Activated CD8-positive, alpha-beta memory T cell treated with anti-CD3 and anti-CD28 coated beads, Interleukin-2, amount 50 U/mL, for 4 hours (primary cell): ENCODE measurements around the gene BMAL2.

ENCODE experiments used
- DNase-seq: peaks from one replicate; pipeline ENCODE4 v3.0.0-alpha.2; 2020

Gene BMAL2

DNA sequence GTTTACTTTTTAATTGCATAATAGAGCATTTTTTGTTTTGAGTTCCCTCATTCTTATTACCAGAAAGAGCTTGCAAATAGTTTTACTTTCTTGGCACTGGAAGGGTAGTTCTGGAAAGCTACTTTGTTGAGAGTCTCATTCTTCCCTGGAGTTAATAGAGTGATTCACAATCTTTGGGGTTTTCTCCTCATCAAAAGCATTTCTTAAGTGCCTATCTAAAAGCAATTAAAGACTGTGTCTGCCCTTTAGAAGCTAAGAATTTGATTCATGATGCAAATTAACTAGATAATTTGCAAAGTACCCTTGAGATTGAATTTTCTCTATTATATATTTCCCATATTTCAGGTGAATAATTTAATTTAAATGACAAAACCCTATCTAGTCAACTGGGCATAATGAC lies 8.1 kb upstream of the BMAL2 start:
- DNase-seq = no peak

DNA sequence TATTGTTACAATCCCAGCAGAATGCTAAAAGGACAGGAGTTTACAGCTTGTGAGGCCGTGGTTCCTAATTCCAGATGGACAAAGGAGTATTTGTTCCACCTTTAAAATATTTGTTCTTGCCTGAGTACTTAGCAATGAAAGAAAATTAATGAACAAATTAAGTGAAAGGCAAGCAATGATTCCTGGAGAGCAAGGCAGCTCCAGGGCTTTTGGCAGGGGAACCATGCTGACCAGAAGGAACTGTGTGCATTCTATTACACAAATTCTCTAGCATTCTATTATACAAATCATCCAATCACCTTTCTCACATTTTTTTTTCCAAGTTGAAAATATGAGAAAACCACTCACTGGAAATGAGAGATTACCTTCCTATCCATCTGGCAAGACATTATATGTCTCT lies 1.8 kb upstream of the BMAL2 start:
- no peak for DNase-seq

DNA sequence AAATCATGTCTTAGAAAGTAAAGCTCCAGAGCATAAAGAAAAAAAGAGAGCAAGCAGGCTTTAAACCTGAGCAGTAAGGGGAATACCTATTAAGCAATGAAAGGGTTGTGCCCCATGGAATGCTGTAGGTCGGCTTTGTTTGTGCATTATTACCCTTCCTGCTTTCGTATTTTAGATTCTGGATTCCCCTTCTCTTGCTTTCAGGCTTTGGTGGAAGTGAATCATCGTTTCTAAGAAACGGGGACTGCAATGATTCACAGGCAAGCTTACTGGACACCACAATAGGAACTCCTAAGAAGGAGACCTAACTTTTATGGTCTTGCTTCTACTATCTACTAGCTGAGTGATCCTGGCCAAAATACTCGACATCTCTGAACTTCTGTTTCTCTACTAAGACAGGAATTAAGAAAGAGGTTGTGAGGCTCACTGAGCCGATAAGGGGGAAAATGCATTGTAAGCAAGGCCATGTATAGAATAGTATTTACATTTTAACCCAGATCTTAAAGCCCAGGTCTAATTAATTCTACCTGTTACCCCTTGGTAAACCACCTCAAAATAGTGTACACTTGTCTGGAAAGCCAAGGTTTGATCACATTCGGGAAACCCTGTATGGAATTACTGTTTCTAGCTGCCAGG lies 1.2 kb upstream of the BMAL2 start:
- DNase-seq = no peak

DNA sequence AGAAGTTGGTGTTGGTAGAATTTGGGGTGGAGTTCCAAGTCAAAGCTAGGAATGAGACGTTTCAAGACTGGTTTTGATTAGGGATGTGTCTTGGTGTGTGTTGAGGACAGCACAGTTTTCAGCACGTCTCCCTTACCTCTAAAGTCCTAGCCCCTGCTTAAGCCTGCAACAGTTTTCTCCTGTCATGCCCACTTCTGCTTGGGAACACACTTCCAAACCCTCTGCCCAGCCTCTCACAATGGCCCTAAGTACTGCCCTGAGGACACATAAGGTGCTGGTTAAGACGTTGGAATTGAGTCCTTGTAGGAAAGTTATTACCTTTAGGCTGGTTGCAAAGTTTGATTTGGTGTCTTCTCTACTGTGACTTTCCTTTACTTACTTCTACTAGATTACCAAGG lies 710 bp upstream of the BMAL2 start:
- DNase-seq = no peak

DNA sequence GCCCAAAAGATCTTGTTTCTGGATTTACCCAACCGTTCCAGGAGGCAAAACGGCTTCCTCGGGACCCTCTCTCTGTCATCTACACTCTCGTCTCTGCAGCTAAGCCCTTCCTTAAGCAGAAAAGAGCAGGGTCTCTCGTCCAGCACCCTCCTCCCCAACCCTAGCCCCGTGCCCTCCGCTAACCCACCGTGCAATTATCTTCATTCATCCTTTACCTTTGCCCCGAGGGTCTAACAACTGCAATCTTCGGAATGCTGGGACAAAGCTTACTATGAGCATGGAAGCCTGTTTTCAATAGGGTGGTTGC lies 276 bp upstream of the BMAL2 start:
- DNase-seq = no peak

DNA sequence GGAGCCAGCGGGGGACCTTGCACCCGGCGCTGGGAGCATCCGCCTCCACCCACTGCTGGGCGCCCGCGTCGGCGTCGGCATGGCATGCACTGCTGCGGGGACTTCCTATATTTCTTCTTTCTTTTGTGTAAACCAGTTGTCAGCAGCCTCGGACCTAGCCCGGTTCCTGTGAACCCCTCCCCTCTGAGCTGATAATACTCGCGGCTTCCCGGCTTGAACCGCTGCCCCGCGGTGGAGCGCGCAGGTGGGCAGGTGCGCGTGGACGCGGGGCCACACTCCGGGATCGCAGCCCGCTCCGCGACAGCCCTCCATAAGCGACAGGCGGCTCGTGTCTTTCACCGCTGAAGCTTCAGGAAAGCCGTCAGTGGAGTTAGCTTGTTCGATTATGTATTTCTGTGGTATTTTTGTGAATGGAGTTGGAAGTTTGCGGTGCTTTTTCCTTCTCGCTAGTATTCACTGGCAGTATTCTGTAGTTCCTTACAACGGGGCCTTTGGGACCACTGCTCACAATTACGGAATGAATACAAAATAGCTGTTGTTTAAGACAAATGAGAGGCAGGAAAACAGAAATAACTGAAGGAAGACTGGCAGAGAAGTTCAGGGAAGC lies 870 bp downstream of the BMAL2 start:
- DNase-seq = peak; percentile 26

DNA sequence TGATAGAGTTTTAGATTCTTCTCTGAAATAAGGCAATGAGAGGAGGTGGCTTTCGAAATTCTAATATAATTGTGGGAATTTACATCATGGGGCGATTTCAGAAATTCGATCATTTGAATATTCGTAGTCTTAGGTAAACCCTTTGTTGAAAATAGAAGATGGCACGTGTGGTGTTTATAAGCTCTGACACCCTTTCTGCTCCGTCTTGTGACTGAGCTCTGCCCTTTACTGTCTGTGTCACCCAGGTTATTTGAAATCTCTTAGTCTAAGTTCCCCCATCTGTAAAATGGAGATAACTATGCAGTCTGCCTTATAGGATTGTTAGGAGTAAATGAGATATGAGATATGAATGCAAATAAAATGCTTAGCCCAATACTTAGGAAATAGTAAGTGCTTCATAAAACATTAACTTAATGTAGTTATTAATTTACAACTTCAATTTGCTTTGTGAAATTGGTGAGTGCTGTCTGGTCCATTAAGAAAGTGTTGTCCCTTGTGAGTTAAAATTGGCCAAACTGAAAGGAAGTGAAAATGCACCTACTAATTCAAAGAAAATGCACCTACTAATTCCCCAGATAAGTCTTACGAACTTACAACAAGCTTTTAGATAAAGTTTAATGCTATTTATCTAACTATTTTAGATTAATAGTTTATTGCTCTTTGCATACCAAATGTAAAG lies 1.5 kb downstream of the BMAL2 start:
- DNase-seq = no peak

DNA sequence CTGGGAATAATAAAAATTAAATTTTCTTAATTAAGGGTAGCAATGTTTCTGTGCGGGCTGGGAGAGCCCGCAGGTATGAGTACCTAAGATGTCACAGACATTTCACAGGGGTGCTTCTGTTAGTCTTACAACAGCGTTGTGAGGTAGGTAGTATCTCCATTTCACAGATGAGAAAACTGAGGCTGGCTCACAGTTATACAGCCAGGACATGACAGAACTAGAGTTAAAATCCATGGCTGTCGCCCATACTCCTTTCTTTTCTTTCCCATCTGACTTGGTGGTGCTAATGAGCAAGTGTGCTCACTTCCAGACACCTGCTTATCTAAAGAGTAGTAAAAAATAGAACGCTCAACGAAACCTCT lies 2.1 kb downstream of the BMAL2 start:
- no peak for DNase-seq

DNA sequence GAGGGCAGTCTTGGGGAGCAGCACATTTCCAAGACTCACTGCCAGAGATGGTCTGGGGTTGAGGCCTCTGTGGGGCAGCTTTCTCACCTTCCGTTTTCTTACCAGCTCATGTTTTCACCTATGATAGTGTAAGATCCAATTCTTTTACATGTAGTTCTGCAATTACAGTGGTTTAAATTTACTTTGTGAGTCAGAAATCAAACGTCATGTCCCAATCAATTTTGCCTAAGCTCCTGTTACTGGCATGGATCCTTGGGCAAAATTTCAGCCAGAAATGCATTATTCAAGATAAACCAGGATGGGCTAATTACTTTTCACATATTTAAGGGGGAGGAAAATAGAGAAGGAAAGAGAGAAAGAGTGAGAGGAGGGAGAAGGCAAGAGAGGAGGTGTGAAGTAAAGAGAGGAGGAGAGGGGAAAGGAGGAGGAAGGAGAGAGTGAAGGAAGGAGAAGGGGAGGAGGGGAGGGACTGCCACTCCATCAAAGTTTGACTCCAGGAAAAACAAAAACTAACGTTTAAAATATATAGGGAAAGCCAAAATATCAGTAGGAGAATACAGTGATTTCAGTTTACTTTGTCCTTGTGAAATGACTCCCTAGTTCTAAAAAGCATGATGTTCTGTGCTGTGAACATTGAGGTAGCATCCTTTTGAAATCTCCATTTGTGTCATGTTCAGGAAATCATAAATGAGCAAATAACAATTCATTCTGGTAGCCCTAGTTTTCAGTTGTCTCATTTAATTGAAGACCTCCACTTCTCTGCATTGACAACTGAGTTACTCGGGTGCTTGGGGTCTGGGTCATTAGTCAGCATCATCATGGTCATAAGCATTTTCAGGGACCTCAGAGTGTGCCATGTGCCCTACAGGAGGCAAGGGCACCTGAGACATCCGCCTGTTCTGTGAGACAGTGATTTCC lies 3.0 kb downstream of the BMAL2 start:
- no peak for DNase-seq

DNA sequence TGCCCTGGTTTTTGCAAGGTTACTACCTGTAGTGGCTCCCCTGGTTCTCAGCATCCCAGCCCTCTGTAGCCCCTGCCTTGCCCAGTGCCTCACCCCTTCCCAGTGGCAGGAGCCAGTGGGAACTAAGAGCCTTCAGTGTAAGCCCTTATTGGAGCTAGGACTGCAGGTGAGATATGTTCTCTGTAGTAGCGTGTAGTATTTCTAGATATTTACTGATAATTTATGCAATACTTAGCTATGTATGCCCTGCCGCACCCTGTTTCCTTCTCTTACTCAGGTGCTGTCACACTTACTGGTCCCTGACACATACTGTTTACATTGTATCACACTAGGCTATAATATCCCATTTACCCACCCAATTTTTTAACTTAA lies 3.6 kb downstream of the BMAL2 start:
- DNase-seq = no peak

DNA sequence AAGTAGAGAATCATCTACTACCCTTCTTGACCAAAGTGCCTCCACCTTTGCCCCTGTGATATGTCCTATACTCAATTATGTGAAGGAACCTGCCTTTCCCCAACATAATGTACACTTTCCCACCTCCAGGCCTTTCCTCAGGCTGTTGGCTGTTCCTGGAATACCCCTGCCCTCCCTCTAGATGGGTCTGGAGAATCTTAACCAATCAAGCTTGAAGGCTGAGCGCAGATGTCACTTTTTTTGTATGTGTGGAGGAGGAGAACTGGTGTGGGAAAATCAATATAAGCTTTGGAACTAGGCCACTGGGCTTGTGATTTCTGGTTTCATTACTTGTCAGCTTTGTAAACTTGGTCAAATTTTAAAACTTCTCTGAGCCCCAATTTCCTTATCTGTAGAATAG lies 4.7 kb downstream of the BMAL2 start:
- no peak for DNase-seq

DNA sequence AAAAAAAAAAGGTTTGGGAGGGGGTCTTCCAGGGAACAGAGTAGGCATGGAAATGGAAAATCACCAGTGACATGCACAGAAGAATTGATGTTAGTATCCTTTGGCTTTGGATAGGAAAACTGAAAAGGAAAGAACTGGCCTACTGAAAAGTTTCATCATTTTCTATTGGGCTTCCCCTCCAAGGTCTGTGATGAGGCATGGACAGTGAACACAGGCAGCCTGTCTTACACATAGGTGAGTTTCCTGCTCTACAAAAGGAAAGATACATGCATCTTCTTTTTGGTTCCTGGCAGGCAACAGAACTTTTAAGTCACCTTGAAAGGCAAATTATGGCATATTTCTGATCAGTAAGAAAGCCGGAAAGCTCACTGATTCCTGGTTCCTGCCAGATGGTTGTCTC lies 5.8 kb downstream of the BMAL2 start:
- no peak for DNase-seq

DNA sequence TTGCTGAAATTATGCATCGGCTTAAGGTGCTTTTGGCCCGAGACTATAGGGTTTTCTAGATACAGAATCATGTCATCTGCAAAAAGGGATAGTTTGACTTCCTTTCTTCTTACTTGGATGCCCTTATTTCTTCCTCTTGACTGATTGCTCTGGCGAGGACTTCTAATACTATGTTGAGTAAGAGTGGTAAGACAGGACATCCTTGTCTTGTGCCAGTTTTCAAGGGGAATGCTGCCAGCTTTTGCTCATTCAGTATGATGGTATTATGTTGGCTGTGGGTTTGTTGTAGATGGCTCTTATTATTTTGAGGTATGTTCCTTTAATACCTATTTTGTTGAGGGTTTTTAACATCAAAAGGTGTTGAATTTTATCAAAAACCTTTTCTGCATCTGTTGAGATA lies 8.3 kb downstream of the BMAL2 start:
- no peak for DNase-seq

DNA sequence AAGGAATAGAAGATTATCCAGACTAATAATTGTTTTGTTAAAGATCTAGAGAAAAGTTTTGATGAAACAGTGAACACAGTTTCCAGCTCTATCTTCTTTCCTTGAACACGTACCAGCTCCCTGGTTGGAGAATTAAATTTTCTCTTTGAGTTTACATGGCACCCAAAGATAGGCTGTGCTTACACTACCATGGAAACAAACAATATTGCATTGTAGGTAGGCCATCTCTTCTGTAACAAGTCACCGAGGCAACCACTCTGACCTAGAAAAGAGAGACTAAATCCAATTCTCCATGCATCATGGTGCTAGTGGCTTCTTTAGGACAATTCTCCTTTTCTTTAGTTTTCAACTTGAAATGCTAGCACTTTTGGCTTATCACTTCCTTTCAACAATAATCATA lies 9.9 kb downstream of the BMAL2 start:
- DNase-seq = no peak

DNA sequence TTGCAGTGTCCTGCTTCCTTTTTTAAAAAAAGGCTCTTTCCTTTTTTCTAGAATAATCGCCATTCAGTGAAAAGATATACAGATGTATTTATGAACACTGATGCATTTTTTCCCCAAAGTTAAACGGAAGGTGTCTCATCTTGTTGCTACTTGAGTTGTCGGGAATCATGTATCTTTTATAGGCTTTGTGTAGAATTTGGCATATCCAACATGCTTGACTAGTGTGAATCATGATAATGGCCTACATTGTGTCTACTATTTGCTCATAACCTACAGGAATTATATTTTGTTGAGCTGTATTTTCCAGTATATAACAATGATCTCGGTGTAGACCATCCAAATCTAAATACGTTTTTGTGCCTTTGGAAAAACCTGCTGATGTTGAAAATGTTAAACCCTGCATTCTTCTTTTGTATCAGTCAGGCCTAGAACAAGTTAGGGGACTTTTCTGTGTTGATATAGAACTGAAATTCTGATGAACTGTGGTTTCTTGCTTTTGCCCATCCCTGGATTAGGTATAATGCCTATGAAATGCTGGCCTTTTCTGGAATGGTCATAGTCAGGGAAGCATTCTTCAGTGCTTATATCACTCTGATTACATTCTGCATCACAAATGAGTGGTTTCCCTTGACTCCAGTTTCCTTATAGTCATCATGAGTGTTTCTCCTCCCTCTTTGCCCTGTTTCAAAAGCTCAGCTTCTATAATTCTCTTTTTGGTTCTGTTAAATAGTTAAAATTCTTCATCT lies 10.8 kb downstream of the BMAL2 start:
- DNase-seq = no peak

DNA sequence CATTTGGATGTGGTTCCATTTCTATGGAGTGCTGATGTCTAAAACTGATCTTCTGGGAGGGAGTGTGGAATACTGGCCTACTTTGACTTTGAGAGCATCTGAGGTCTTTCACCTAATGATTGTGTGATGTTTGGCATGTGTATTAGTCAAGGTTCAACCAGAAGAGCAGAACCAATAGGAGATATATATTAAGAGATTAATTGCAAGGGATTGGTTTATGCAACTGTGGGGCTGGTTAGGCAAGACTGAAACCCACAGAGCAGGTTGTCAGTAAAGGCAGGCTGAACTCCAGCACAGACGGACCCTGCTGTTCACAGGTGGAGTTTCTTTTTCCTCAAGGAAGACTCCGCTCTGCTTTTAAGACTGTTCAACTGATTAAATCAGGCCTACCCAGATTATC lies 11.6 kb downstream of the BMAL2 start:
- no peak for DNase-seq

DNA sequence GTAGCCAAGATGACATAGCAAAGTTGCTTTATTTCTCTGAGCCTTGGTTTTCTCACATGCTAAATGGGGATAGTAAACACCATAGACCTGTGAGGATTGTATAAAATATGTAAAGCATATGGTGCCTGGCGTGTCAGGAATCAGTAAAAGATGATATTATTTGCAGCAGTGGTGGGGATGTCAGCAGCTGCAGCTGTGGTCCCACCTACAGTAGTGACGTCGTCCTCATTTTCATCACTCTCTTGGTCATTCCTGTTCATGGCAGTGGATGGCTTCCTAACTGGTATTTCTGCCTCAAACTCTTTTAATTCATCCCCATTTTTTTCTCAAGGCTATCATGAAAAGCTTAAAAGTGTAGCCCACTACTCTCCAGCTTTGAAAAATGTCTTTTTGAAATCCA lies 12.1 kb downstream of the BMAL2 start:
- no peak for DNase-seq

DNA sequence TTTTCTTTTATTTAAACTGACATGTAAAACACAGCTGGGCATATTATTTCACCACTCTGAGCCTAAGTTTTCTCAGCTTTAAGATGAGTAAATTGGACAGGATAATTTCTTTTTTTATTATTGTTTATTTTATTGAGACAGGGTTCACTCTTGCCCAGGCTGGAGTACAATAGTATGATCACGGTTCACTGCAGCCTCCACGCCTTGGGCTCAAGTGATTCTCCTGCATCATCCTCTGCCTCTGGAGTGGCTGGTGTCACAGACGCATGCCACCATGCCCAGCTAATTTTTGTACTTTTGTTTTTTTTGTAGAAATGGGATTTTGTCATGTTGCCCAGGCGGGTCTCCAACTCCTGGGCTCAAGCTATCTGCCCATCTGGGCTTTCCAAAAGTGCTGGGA lies 12.7 kb downstream of the BMAL2 start:
- DNase-seq = no peak

DNA sequence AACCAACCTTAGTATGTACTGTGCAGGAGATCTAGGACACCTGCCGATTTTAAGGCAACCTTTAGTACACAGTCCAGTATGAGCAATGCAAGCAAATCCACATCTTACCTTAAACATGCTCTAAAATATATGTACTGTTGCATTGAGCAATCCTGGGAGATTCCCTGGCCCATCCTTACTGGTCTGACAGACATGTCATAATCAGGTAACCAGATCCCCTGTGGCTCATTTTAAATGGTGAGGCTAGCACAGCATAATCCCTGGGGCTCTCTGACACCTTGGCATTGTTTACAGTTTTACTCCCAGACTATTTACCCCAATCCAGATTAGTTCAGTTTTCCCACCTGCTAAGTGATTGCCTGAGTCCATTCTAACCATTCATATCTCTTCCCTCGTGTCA lies 15.1 kb downstream of the BMAL2 start:
- no peak for DNase-seq

DNA sequence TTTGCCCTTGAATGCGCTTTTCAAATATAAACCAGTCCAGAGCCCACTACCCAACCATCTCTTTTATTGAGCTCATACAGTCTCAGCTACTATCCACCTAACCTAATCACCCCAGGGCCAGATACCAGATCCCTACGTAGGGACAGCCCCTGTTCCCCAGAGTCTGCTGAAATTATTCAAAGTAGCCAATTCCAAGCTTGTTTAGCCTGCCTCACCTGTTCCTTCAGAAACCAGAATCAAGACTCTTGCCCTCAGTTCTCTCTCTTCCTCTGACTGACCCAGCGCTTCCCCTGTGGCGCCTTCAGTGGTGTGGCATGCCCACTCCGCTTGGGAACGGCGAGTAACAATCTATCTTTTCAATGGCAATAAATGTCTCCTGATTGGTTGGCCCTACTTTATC lies 18.8 kb downstream of the BMAL2 start:
- no peak for DNase-seq

DNA sequence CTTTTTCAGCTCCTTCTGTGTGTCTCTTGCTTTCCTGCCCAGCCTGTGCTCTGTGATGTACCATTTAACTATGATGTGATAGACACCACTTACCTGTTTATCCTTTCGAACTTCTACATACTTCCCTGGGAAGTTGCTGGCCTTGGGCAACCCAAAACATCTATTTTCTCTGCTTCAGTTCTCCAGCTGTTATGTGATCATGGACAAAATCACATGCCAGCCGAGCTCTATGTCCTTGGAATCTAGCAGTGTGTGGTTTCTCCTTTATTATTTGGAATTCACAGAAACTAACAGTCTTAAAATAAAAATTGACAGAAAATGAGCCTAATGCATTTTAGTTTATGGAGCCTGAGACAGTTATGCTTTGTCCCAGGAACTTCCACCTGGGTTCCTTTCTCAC lies 22.9 kb downstream of the BMAL2 start:
- DNase-seq = no peak

DNA sequence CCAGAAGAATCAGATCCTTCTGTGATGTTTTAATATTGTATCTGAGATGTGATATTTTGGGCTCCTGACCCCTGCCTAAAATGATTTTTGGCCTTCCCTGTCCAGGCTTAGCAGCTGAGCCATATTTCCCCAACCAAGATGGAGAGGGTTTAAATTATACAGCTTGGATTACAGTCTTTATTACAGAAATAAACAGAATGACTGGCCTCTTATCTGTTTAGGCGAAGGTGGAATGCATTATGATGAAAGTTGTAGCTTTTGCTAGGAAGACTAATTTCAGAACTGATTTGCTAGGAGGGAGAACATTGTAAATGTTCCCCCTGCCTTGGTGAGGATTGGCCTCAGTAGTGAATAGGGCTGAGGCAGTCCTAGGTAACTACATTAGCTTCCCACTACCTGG lies 23.3 kb downstream of the BMAL2 start:
- no peak for DNase-seq

DNA sequence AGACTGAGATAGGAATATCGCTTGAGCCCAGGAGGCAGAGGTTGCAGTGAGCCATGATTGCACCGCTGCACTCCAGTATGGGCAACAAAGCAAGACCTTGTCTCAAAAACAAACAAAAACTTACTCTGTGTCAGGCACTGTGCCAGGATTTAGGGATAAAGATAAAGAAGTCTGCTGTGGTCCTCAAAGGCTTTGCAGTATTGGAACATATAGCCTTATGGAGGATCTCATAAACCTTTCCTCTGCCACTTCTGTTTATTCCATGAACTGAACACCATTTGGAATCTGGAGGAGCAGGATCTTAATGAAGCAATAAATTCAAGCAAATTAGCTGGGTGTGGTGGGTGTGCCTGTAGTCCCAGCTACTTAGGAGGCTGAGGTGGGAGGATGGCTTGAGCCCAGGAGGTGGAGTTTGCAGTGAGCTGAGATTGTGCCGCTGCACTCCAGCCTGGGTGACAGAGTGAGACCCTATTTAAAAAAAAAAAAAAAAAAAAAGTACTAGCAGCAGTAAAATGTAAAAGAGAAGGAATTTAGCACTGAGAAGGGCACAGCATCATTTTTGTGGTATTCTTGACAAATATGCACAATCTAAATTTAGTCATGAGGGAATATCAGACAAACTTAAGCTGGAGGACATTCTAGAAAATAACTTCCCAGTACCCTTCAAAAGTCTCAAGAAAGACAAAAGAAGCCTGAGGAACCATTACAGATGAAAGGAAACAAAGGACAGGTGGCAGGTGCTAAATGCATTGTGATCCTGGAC lies 27.1 kb downstream of the BMAL2 start:
- DNase-seq = no peak
